HepG2 (cell line): ENCODE measurements around the gene NPBWR2. TPM values are rescaled to one million over a fixed set of nuclear protein-coding genes. Genes with fewer than 3 reads are reported as not detected.

Experiments used
- FOXK2 ChIP-seq: fragments of 450-650 bp; IDR thresholded peaks from 2 replicates; pipeline ENCODE4 v1.6.1; 2016
- HES4 ChIP-seq: sonication (generic); formaldehyde crosslinking; IDR thresholded peaks from 2 replicates; pipeline ENCODE4 v1.9.0; 2021; ENCODE audit warnings: mild to moderate bottlenecking, missing genetic modification reagents, borderline replicate concordance
- JARID2 ChIP-seq: sonication (generic); formaldehyde crosslinking; IDR thresholded peaks from 2 replicates; pipeline ENCODE4 v1.8.1; 2023; ENCODE audit warnings: missing genetic modification reagents, inconsistent platforms; ENCODE audit not compliant: insufficient replicate concordance
- KLF15 ChIP-seq: sonication (generic); formaldehyde crosslinking; IDR thresholded peaks from 2 replicates; pipeline ENCODE4 v1.8.1; 2023; ENCODE audit warnings: borderline replicate concordance, mild to moderate bottlenecking, inconsistent platforms, missing genetic modification reagents, mixed read lengths
- MBD4 ChIP-seq: IDR thresholded peaks from 2 replicates; pipeline ENCODE4 v1.6.1; 2012; ENCODE audit warnings: low read length, inconsistent platforms, borderline replicate concordance
- NCOR1 ChIP-seq: fragments of 200-600 bp; sonication (generic); IDR thresholded peaks from 2 replicates; pipeline ENCODE4 v1.7.0; 2017; ENCODE audit warnings: antibody characterized with exemption, low read length, borderline replicate concordance
- PTBP1 ChIP-seq: fragments of 200-400 bp; formaldehyde crosslinking; IDR thresholded peaks from 2 replicates; pipeline ENCODE4 v1.6.1; 2018; ENCODE audit warnings: low read length, low read depth; ENCODE audit not compliant: poor library complexity, severe bottlenecking
- RELA ChIP-seq: sonication (generic); formaldehyde crosslinking; IDR thresholded peaks from 2 replicates; pipeline ENCODE4 v1.4.0; 2020; ENCODE audit warnings: missing genetic modification reagents
- SETDB1 ChIP-seq: sonication (generic); formaldehyde crosslinking; IDR thresholded peaks from 2 replicates; pipeline ENCODE4 v1.5.1; 2020; ENCODE audit warnings: missing genetic modification reagents, mild to moderate bottlenecking, borderline replicate concordance
- TGIF2 ChIP-seq: IDR thresholded peaks from 2 replicates; pipeline ENCODE4 v1.6.1; 2016; ENCODE audit warnings: control low read depth, missing compliant biosample characterization
- TRIM24 ChIP-seq: sonication (generic); formaldehyde crosslinking; IDR thresholded peaks from 2 replicates; pipeline ENCODE4 v1.8.0; 2022; ENCODE audit warnings: mild to moderate bottlenecking, missing genetic modification reagents
- WIZ ChIP-seq: sonication (generic); formaldehyde crosslinking; IDR thresholded peaks from 2 replicates; pipeline ENCODE4 v1.5.1; 2020; ENCODE audit warnings: mild to moderate bottlenecking, missing genetic modification reagents
- XRCC5 ChIP-seq: fragments of 200-400 bp; formaldehyde crosslinking; optimal IDR thresholded peaks from 2 replicates; pipeline ENCODE3; 2017; ENCODE audit warnings: mild to moderate bottlenecking, low read length
- YY1 ChIP-seq: IDR thresholded peaks from 2 replicates; pipeline ENCODE4 v1.6.1; 2011; ENCODE audit warnings: low read length, low read depth, moderate library complexity, mild to moderate bottlenecking; ENCODE audit not compliant: insufficient read depth, insufficient replicate concordance
- ZFYVE20 ChIP-seq: sonication (generic); formaldehyde crosslinking; IDR thresholded peaks from 2 replicates; pipeline ENCODE4 v1.8.0; 2023; ENCODE audit warnings: low read depth, mild to moderate bottlenecking, moderate library complexity, missing genetic modification reagents, borderline replicate concordance
- ZNF891 ChIP-seq: sonication (generic); formaldehyde crosslinking; IDR thresholded peaks from 2 replicates; pipeline ENCODE4 v1.5.0; 2020; ENCODE audit warnings: mild to moderate bottlenecking, missing genetic modification reagents
- polyA plus RNA-seq, 8 experiments: library from polyadenylated mRNA; depleted of rRNA in 3 of 8; stranded (reverse) in 7 of 8; unstranded in 1 of 8; fragments of >200 nt; fragmentation: Illumina TruSeq in 4 of 8; extraction: Trizol in 4 of 8; gene quantifications; 2 replicates each; pipeline versions ENCODE4 v1.2.1 to v1.2.3, GENCODE V29; 2011 to 2016; ENCODE audit warnings: low read depth in 4 of 8, missing spikeins in 1 of 8, mixed read lengths in 1 of 8; ENCODE audit not compliant: insufficient read depth in 1 of 8
- total RNA-seq, 5 experiments: library from RNA; depleted of rRNA; stranded (reverse); fragments of >200 nt; fragmentation: Illumina TruSeq; extraction: Trizol; gene quantifications; 2 replicates each; pipeline ENCODE4 v1.2.3, GENCODE V29; 2016; ENCODE audit warnings: low read depth in 1 of 5
- TF ChIP-seq, protein P1 (sequence below): sonication (generic); formaldehyde crosslinking; IDR thresholded peaks from 2 replicates; pipeline ENCODE4 v1.4.0; 2020; ENCODE audit warnings: missing genetic modification reagents, mild to moderate bottlenecking, borderline replicate concordance
- TF ChIP-seq, protein P2 (sequence below): sonication (generic); formaldehyde crosslinking; IDR thresholded peaks from 2 replicates; pipeline ENCODE4 v1.8.1; 2023; ENCODE audit warnings: mild to moderate bottlenecking, missing genetic modification reagents
- TF ChIP-seq, protein P3 (sequence below): sonication (generic); formaldehyde crosslinking; IDR thresholded peaks from 2 replicates; pipeline ENCODE4 v1.4.0; 2020; ENCODE audit warnings: mild to moderate bottlenecking, missing genetic modification reagents
- TF ChIP-seq, protein P4 (sequence below): sonication (generic); formaldehyde crosslinking; IDR thresholded peaks from 2 replicates; pipeline ENCODE4 v1.9.0; 2021; ENCODE audit warnings: missing genetic modification reagents, borderline replicate concordance
- TF ChIP-seq, protein P5 (sequence below): IDR thresholded peaks from 2 replicates; pipeline ENCODE4 v1.6.1; 2016; ENCODE audit warnings: low read depth, control low read depth

NPBWR2 gene
- total and polyA plus RNA-seq, 2 of the 13 experiments (the other 11 are each of a cell fraction or from before 2014, with no cell fraction given): not detected

DNA sequence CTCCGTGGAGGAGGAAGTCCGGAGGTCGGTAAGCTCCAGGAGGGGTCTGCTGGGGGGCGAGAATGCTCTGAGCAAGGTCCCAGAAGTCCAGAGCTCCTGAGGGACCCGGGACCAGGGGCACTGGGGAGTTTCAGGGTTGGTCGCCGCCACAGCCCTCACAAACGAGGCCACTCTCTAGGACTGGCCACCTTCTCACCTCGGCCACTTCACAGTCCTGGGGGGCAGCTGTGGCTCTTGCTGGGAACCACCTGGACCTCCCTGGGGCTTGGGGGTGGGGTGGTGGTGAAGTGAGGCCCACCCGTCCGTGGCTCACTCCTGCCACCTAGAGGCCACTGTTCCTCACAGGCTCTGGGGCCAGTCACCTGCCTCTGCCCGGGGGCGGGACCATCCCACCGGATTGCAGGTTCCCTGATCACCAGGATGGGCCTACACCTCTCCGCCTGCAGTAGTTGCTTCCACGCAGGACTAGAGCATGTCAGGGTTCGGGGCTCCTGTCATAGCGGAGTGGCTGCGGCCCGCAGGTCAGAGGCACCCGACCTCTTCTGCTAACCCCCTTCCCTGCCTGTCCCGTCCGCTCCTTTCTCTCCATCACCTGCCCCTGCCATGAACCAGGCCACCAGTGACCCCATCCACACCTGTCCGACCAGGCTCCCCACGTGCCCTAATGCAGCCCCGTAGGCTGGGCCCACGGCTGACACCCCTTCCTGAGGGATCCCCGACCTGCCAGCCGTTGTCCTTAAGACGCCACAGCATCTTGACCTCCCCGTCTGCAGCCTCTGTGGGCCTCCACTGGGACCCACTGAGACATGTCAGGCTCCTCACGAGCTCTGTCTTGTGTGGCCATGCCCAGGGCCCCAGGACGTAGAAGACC, 49.5 kb downstream of the NPBWR2 start (continued):
- TF ChIP-seq NCOR1 (no peak), RELA (peak; percentile 43; the same call in 1 of the 2 replicates), JARID2 (CRISPR knock-in tag) (no peak), SETDB1 (CRISPR knock-in tag) (no peak), FOXK2 (no peak), XRCC5 (peak; percentile 91), HES4 (CRISPR knock-in tag) (no peak; the same call in 1 of the 2 replicates), TGIF2 (CRISPR knock-in tag) (0 out of 2 replicates have a peak, but pooled peaks have one; percentile 27), PTBP1 (no peak), KLF15 (CRISPR knock-in tag) (no peak), ZFYVE20 (CRISPR knock-in tag) (no peak), ZNF891 (CRISPR knock-in tag) (no peak; the same call in none of the 2 replicates), YY1 (peak; percentile 32), MBD4 (no peak), WIZ (CRISPR knock-in tag) (no peak; the same call in 1 of the 2 replicates), TRIM24 (no peak)
- TF ChIP-seq, protein P1, sequence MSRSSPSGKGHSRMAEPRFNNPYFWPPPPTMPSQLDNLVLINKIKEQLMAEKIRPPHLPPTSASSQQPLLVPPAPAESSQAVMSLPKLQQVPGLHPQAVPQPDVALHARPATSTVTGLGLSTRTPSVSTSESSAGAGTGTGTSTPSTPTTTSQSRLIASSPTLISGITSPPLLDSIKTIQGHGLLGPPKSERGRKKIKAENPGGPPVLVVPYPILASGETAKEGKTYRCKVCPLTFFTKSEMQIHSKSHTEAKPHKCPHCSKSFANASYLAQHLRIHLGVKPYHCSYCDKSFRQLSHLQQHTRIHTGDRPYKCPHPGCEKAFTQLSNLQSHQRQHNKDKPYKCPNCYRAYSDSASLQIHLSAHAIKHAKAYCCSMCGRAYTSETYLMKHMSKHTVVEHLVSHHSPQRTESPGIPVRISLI (CRISPR knock-in tag): 0 out of 2 replicates have a peak, but pooled peaks have one; percentile 41
- TF ChIP-seq, protein P2, sequence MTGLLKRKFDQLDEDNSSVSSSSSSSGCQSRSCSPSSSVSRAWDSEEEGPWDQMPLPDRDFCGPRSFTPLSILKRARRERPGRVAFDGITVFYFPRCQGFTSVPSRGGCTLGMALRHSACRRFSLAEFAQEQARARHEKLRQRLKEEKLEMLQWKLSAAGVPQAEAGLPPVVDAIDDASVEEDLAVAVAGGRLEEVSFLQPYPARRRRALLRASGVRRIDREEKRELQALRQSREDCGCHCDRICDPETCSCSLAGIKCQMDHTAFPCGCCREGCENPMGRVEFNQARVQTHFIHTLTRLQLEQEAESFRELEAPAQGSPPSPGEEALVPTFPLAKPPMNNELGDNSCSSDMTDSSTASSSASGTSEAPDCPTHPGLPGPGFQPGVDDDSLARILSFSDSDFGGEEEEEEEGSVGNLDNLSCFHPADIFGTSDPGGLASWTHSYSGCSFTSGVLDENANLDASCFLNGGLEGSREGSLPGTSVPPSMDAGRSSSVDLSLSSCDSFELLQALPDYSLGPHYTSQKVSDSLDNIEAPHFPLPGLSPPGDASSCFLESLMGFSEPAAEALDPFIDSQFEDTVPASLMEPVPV (CRISPR knock-in tag): peak; percentile 80; the same call in 1 of the 2 replicates
- TF ChIP-seq, protein P3, sequence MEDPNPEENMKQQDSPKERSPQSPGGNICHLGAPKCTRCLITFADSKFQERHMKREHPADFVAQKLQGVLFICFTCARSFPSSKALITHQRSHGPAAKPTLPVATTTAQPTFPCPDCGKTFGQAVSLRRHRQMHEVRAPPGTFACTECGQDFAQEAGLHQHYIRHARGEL (CRISPR knock-in tag): 0 out of 2 replicates have a peak, but pooled peaks have one; percentile 1
- TF ChIP-seq, protein P4, sequence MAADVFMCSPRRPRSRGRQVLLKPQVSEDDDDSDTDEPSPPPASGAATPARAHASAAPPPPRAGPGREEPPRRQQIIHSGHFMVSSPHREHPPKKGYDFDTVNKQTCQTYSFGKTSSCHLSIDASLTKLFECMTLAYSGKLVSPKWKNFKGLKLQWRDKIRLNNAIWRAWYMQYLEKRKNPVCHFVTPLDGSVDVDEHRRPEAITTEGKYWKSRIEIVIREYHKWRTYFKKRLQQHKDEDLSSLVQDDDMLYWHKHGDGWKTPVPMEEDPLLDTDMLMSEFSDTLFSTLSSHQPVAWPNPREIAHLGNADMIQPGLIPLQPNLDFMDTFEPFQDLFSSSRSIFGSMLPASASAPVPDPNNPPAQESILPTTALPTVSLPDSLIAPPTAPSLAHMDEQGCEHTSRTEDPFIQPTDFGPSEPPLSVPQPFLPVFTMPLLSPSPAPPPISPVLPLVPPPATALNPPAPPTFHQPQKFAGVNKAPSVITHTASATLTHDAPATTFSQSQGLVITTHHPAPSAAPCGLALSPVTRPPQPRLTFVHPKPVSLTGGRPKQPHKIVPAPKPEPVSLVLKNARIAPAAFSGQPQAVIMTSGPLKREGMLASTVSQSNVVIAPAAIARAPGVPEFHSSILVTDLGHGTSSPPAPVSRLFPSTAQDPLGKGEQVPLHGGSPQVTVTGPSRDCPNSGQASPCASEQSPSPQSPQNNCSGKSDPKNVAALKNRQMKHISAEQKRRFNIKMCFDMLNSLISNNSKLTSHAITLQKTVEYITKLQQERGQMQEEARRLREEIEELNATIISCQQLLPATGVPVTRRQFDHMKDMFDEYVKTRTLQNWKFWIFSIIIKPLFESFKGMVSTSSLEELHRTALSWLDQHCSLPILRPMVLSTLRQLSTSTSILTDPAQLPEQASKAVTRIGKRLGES (CRISPR knock-in tag): no peak
- TF ChIP-seq, protein P5, sequence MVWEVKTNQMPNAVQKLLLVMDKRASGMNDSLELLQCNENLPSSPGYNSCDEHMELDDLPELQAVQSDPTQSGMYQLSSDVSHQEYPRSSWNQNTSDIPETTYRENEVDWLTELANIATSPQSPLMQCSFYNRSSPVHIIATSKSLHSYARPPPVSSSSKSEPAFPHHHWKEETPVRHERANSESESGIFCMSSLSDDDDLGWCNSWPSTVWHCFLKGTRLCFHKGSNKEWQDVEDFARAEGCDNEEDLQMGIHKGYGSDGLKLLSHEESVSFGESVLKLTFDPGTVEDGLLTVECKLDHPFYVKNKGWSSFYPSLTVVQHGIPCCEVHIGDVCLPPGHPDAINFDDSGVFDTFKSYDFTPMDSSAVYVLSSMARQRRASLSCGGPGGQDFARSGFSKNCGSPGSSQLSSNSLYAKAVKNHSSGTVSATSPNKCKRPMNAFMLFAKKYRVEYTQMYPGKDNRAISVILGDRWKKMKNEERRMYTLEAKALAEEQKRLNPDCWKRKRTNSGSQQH (CRISPR knock-in tag): peak; percentile 30; the same call in 1 of the 2 replicates
